Breast epithelium (tissue), 4 donors: ENCODE measurements around the gene AGAP3. TPM values are rescaled to one million over a fixed set of nuclear protein-coding genes. Genes with fewer than 3 reads are reported as not detected.

ENCODE experiments used
- DNase-seq, 2 donors: peaks; one replicate each; pipeline ENCODE4 v3.0.0-alpha.2; 2019; ENCODE audit warnings: low spot score in 2 of 2
- H3K27ac ChIP-seq, 2 donors: fragments of 200-600 bp; sonication (generic) in 1 of 2; one replicate each; pipeline ENCODE4 v1.5.1; 2016 to 2019; ENCODE audit warnings: mild to moderate bottlenecking in 1 of 2
- H3K27me3 ChIP-seq, 2 donors: fragments of 200-600 bp; sonication (generic) in 1 of 2; one replicate each; pipeline versions ENCODE4 v1.5.1 to v1.6.0; 2017 to 2019; ENCODE audit warnings: control low read depth in 1 of 2, mild to moderate bottlenecking in 1 of 2
- H3K36me3 ChIP-seq: fragments of 200-600 bp; one replicate; pipeline ENCODE4 v1.5.1; 2019
- H3K4me1 ChIP-seq, 2 donors: fragments of 200-600 bp; sonication (generic); one replicate each; pipeline ENCODE4 v1.5.1; 2016 to 2019; ENCODE audit warnings: control low read depth in 1 of 2
- H3K4me3 ChIP-seq, 3 donors: fragments of 200-600 bp; sonication (generic); 1 replicate in 2 of 3; 2 replicates in 1 of 3; pipeline ENCODE4 v1.5.1; 2016 to 2019; ENCODE audit warnings: mild to moderate bottlenecking in 3 of 3, moderate library complexity in 2 of 3
- H3K9me3 ChIP-seq, 2 donors: fragments of 200-600 bp; sonication (generic) in 1 of 2; one replicate each; pipeline ENCODE4 v1.5.1; 2016 to 2019; ENCODE audit warnings: control low read depth in 1 of 2
- CTCF ChIP-seq, 3 donors: fragments of 450-650 bp; IDR thresholded peaks; one replicate each; pipeline ENCODE4 v1.5.1; 2016 to 2017; ENCODE audit warnings: antibody characterized with exemption in 3 of 3, mild to moderate bottlenecking in 3 of 3, moderate library complexity in 3 of 3
- POLR2A ChIP-seq: fragments of 450-650 bp; IDR thresholded peaks from one replicate; pipeline ENCODE4 v1.6.1; 2016; ENCODE audit warnings: antibody characterized with exemption, mild to moderate bottlenecking, moderate library complexity
- POLR2AphosphoS5 ChIP-seq, 3 donors: sonication (generic); formaldehyde crosslinking; IDR thresholded peaks; one replicate each; pipeline ENCODE4 v1.6.1; 2017; ENCODE audit warnings: antibody characterized with exemption in 3 of 3
- intact Hi-C: fragments of 100-400 bp; cut with DNase I; formaldehyde crosslinking; loops from one replicate; pipeline ENCODE4 v1.15.1; 2023; ENCODE audit warnings: low total_unique reads
- total RNA-seq, 3 donors: library from RNA; depleted of rRNA; stranded (reverse); fragments of >200 nt; gene quantifications; one replicate each; pipeline ENCODE4 v1.1.0, GENCODE V29; 2016

The AGAP3 gene
- total RNA-seq, 3 donors from 2014 or later = 47.2 to 58.1 (median 55.1) TPM

GRCh38 chr7:151043959-151044358, 42.3 kb upstream of the AGAP3 start:
- no peak overlapping the region for H3K27ac ChIP-seq
- H3K4me1 ChIP-seq = peaks cover 0 to 6% of the 10 kb centered on the region in 2 donors
- no peak overlapping the region for H3K4me3 ChIP-seq
- H3K27me3 ChIP-seq = no peaks in the 10 kb centered on the region
- H3K9me3 ChIP-seq = no peaks in the 10 kb centered on the region
- intact Hi-C loops = no loop called here
- DNase-seq = no peak
- TF ChIP-seq POLR2A (no peak), CTCF (IDR thresholded peaks at IDR 0.05) (no peak), POLR2AphosphoS5 (IDR thresholded peaks at IDR 0.05) (no peak)
- no peaks in the 10 kb centered on the region for H3K36me3 ChIP-seq

- Histone ChIP-seq H3K9me3 (no peaks in the 10 kb centered on the region), H3K4me3 (no peak overlapping the region), H3K27ac (no peak overlapping the region), H3K36me3 (no peaks in the 10 kb centered on the region), H3K4me1 (peaks cover 0 to 6% of the 10 kb centered on the region in 2 donors), H3K27me3 (no peaks in the 10 kb centered on the region)
- no peak for DNase-seq
- intact Hi-C loops = loop anchor here (1.0 kb wide), 1 partner anchor 50 kb away; no protein-coding TSS in a partner anchor
- TF ChIP-seq POLR2AphosphoS5 (IDR thresholded peaks at IDR 0.05) (no peak), CTCF (IDR thresholded peaks at IDR 0.05) (no peak), POLR2A (no peak)
Observed at GRCh38 chr7:151045262-151045661, 41.0 kb upstream of the AGAP3 start.

GRCh38 chr7:151045967-151046366, 40.3 kb upstream of the AGAP3 start:
- intact Hi-C loops = loop anchor here (1.0 kb wide), 1 partner anchor 51 kb away; no protein-coding TSS in a partner anchor
- Histone ChIP-seq H3K27me3 (no peaks in the 10 kb centered on the region), H3K4me1 (peaks cover 0 to 8% of the 10 kb centered on the region in 2 donors), H3K27ac (no peak overlapping the region), H3K4me3 (no peak overlapping the region), H3K9me3 (no peaks in the 10 kb centered on the region), H3K36me3 (no peaks in the 10 kb centered on the region)
- TF ChIP-seq POLR2AphosphoS5 (IDR thresholded peaks at IDR 0.05) (no peak), POLR2A (no peak), CTCF (IDR thresholded peaks at IDR 0.05) (no peak)
- DNase-seq = no peak

GRCh38 chr7:151046603-151047573, 39.4 kb upstream of the AGAP3 start:
- Histone ChIP-seq H3K9me3 (no peaks in the 10 kb centered on the region), H3K4me1 (peaks cover 0 to 9% of the 10 kb centered on the region in 2 donors), H3K4me3 (no peak overlapping the region), H3K36me3 (no peaks in the 10 kb centered on the region), H3K27me3 (no peaks in the 10 kb centered on the region), H3K27ac (peak overlapping the region in 1 of 2 donors; percentile 7)
- intact Hi-C loops = no loop called here
- no peak for DNase-seq
- TF ChIP-seq POLR2A = no peak
- no peak for TF ChIP-seq POLR2AphosphoS5 (IDR thresholded peaks at IDR 0.05)
- TF ChIP-seq CTCF (IDR thresholded peaks at IDR 0.05) = no peak
